Nephron (organoid): ENCODE data around the gene CYSTM1.

Experiments used
- H3K27ac Mint-ChIP-seq, 3 experiments: 2 replicates each; pipeline ENCODE4 v1.8.0; 2020; ENCODE audit warnings: mixed read lengths in 3 of 3, mild to moderate bottlenecking in 2 of 3, moderate library complexity in 1 of 3
- H3K27me3 Mint-ChIP-seq: 2 replicates; pipeline ENCODE4 v1.8.0; 2021; ENCODE audit warnings: low read depth, mild to moderate bottlenecking, moderate library complexity, mixed read lengths
- H3K36me3 Mint-ChIP-seq: 2 replicates; pipeline ENCODE4 v1.8.0; 2020; ENCODE audit warnings: low read depth, mixed read lengths
- H3K4me1 Mint-ChIP-seq: 2 replicates; pipeline ENCODE4 v1.8.0; 2020; ENCODE audit warnings: mixed read lengths
- H3K4me3 Mint-ChIP-seq, 3 experiments: 2 replicates each; pipeline ENCODE4 v1.8.0; 2020; ENCODE audit warnings: mild to moderate bottlenecking in 3 of 3, mixed read lengths in 3 of 3, moderate library complexity in 2 of 3
- H3K9me3 Mint-ChIP-seq: 2 replicates; pipeline ENCODE4 v1.8.0; 2020; ENCODE audit warnings: mixed read lengths
- TF ChIP-seq, protein P1 (sequence below), 3 experiments: fragments of 200-600 bp; sonication (generic); IDR thresholded peaks; one replicate each; pipeline ENCODE4 v1.5.0; 2021; ENCODE audit warnings: antibody characterized with exemption in 3 of 3; ENCODE audit not compliant: unreplicated experiment in 3 of 3

The CYSTM1 gene

GRCh38 chr5:140242099-140242498 is 67.1 kb downstream of the CYSTM1 start:
- Mint-ChIP-seq H3K36me3 (peaks cover 8% of the 10 kb centered on the region), H3K9me3 (no peaks in the 10 kb centered on the region), H3K4me1 (peaks cover 41% of the 10 kb centered on the region), H3K27me3 (peaks cover 3% of the 10 kb centered on the region), H3K27ac (peak overlapping the region in 2 of 3 experiments; percentile 87 to 95), H3K4me3 (no peak overlapping the region)
- TF ChIP-seq, protein P1, sequence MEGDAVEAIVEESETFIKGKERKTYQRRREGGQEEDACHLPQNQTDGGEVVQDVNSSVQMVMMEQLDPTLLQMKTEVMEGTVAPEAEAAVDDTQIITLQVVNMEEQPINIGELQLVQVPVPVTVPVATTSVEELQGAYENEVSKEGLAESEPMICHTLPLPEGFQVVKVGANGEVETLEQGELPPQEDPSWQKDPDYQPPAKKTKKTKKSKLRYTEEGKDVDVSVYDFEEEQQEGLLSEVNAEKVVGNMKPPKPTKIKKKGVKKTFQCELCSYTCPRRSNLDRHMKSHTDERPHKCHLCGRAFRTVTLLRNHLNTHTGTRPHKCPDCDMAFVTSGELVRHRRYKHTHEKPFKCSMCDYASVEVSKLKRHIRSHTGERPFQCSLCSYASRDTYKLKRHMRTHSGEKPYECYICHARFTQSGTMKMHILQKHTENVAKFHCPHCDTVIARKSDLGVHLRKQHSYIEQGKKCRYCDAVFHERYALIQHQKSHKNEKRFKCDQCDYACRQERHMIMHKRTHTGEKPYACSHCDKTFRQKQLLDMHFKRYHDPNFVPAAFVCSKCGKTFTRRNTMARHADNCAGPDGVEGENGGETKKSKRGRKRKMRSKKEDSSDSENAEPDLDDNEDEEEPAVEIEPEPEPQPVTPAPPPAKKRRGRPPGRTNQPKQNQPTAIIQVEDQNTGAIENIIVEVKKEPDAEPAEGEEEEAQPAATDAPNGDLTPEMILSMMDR (IDR thresholded peaks at IDR 0.05; ENCODE audit: unreplicated experiment in 3 of 3): no peak

DNA sequence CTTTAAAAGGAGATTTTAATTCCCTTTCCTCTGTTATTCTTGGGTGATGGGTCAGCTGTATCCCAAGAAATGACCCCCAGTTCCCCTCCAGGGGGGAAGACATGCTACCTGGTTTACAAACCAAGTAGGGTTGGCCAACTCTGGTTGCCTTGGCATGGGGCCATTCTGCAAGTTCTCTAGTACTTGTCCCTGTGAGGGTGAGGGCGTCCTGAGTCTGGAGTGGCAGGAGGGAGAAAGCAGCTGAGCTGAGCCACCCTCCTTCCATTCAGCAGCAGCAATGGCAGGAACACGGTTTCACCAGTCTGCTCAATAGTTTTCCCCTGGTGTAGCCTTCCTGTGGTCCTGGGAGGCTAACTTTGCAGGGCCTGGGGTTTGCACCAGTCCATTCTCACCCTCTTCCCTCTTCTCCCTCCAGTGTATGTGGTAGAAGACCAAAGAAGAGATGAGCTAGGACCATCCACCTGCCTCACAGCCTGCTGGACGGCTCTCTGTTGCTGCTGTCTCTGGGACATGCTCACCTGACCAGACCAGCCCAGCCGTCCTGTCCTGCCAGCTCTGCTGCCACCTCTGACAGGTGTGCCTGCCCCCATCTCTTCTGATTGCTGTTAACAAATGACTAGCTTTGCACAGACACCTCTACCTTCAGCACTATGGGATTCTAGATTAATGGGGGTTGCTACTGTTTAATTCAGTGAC is 68.0 kb downstream of the CYSTM1 start:
- peaks cover 45% of the 10 kb centered on the region for H3K4me1 Mint-ChIP-seq
- H3K9me3 Mint-ChIP-seq: no peaks in the 10 kb centered on the region
- H3K27me3 Mint-ChIP-seq: peaks cover 3% of the 10 kb centered on the region
- H3K4me3 Mint-ChIP-seq: no peak overlapping the region
- H3K36me3 Mint-ChIP-seq: peaks cover 8% of the 10 kb centered on the region
- H3K27ac Mint-ChIP-seq: no peak overlapping the region
- TF ChIP-seq, protein P1 (IDR thresholded peaks at IDR 0.05; ENCODE audit: unreplicated experiment in 3 of 3): no peak

DNA sequence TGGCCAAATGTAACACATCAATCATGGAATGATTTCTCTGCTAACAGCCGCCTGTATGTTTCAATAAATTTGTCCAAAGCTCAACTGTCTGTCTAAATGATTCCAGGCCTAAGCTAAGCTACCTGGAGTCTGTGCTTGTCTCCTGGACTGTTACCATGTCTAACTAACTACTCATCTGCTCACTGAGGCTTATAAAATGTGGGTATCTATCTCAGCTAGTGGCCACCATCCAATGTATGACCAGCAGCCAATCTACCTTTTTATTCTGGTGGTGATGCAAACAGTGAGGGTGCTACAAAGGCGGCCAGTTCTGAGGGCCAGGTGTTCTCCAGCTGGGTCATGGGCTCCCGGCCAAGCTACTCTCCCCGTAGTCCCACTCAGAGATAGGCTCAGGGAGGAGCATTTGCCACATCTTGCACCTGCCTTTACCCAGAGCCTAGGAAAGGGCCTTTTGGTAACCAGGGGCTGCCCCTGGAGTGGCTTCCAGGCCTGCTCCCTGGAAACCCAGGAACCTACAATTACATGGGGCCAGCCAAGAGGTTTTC is 68.8 kb downstream of the CYSTM1 start:
- peaks cover 3% of the 10 kb centered on the region for H3K27me3 Mint-ChIP-seq
- peaks cover 12% of the 10 kb centered on the region for H3K36me3 Mint-ChIP-seq
- H3K27ac Mint-ChIP-seq: no peak overlapping the region
- no peaks in the 10 kb centered on the region for H3K9me3 Mint-ChIP-seq
- H3K4me1 Mint-ChIP-seq: peaks cover 49% of the 10 kb centered on the region
- H3K4me3 Mint-ChIP-seq: no peak overlapping the region
- TF ChIP-seq, protein P1 (IDR thresholded peaks at IDR 0.05; ENCODE audit: unreplicated experiment in 3 of 3): no peak

DNA sequence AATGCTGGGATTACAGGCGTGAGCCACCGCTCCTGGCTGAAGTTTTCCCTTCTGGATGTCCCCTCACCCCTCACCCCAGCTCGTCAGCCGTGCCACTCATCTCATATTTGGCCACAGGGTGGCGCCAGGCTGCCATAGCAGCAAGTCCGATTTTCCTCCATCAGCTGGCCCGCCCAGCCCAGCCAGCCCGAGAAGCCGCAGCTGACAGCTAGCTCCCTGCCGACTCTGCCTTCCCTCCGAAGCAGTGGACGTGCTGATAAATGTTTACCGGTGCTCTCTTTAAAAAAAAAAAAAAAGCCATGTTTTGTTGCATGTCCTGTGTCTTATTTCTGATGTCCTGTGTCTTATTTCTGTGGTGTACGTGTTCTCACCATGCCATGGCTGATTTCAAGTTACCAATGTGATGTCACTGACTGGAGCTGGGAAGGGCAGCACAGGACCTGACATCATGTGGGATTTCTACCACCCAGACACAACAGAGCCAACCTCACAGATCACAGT is 69.6 kb downstream of the CYSTM1 start:
- Mint-ChIP-seq H3K27ac (peak overlapping the region; percentile 27 to 95 (median 74)), H3K36me3 (peaks cover 15% of the 10 kb centered on the region), H3K27me3 (peaks cover 3% of the 10 kb centered on the region), H3K9me3 (no peaks in the 10 kb centered on the region), H3K4me3 (no peak overlapping the region), H3K4me1 (peaks cover 49% of the 10 kb centered on the region)
- TF ChIP-seq, protein P1 (IDR thresholded peaks at IDR 0.05; ENCODE audit: unreplicated experiment in 3 of 3): peak; percentile 87 to 88 (median 88)

DNA sequence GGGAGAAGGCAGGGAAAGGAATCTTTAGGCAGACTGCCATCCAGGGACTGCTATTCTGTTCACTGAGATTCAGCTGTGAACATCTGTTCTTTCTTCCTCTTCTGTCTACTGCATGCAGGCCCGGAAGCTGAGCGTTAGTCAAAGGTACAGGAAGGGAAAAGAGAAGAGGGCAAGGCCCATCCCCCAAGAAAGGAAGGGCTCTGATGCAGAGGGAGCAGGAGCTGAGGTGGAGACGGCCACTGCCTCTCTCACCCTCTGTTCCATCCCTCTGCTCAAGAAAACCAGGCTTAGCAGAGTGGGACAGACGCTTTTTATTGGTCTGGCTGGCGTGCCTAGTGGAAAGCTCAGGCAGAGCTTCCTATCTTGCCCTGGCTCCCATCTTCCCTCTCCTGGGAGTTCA is 70.4 kb downstream of the CYSTM1 start:
- Mint-ChIP-seq H3K4me3 (peak overlapping the region in 1 of 3 experiments; percentile 25), H3K9me3 (no peaks in the 10 kb centered on the region), H3K4me1 (peaks cover 49% of the 10 kb centered on the region), H3K27me3 (peaks cover 3% of the 10 kb centered on the region), H3K36me3 (peaks cover 21% of the 10 kb centered on the region), H3K27ac (peak overlapping the region in 2 of 3 experiments; percentile 89 to 95)
- TF ChIP-seq, protein P1 (IDR thresholded peaks at IDR 0.05; ENCODE audit: unreplicated experiment in 3 of 3): no peak
